Stomach smooth muscle (tissue), 2 donors: ENCODE results near the gene CHST8.
"Not testable (repeated sequence)": the region's sequence is repeated elsewhere in the genome, so short reads cannot be mapped to it uniquely, and the experiment has no call there.

Experiments used
- H3K27ac ChIP-seq: one replicate; pipeline ENCODE4 v1.7.0; 2013; ENCODE audit warnings: mild to moderate bottlenecking, low read length, inconsistent platforms
- H3K27me3 ChIP-seq, 2 donors: one replicate each; pipeline ENCODE4 v1.7.0; 2013; ENCODE audit warnings: low read length in 2 of 2; ENCODE audit not compliant: insufficient read depth in 2 of 2, control insufficient read depth in 1 of 2
- H3K36me3 ChIP-seq, 2 donors: one replicate each; pipeline ENCODE4 v1.7.0; 2013; ENCODE audit warnings: low read length in 2 of 2; ENCODE audit not compliant: control insufficient read depth in 2 of 2, insufficient read depth in 2 of 2
- H3K4me1 ChIP-seq: one replicate; pipeline ENCODE4 v1.7.0; 2013; ENCODE audit warnings: low read length; ENCODE audit not compliant: control insufficient read depth, insufficient read depth
- H3K4me3 ChIP-seq, 2 donors: one replicate each; pipeline ENCODE4 v1.7.0; 2013; ENCODE audit warnings: low read length in 2 of 2
- H3K9ac ChIP-seq, 2 donors: one replicate each; pipeline ENCODE4 v1.7.0; 2013; ENCODE audit warnings: low read length in 2 of 2, mild to moderate bottlenecking in 1 of 2
- H3K9me3 ChIP-seq, 2 donors: one replicate each; pipeline ENCODE4 v1.7.0; 2013; ENCODE audit warnings: low read length in 2 of 2; ENCODE audit not compliant: control insufficient read depth in 2 of 2
- donor health status: healthy.
- donor health status: Pancreatic carcinoma.

The CHST8 gene

DNA sequence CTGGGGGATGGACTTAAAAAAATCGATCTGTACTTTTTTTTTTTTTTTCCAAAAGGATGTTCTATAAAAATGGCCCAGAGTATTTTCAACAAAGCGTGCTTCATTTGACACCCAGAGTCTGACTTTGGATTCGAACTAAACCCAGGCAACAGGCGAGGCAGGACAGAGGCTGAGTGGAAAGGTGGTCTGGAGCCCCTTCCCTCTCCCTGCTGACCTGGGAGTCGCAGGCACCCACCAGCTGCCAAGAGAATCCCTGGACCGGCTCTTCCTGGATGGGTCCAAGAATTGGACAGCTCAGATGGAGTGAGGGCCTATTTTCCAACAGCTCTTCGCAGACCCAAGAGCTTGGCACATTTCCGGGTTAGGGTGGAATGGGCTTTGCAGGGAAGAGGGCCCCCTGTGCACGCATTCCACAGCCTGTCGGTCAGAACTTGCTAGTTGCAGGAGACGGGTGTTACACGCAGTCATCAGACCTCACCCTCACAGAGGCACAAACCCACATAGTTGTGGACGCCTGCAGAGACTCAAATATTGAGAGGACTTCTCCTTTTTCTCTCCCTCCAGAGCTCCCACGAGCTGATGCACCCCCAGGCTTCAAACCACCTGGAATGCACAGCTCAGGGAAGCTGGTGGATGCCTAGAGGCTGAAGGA, 190.1 kb downstream of the CHST8 start:
- H3K27ac ChIP-seq = no peak overlapping the region
- no peak overlapping the region for H3K4me3 ChIP-seq
- H3K4me1 ChIP-seq = peaks cover 5% of the 10 kb centered on the region
- peaks cover 18 to 27% of the 10 kb centered on the region in 2 donors for H3K36me3 ChIP-seq
- no peaks in the 10 kb centered on the region for H3K9me3 ChIP-seq
- H3K9ac ChIP-seq = no peak overlapping the region
- H3K27me3 ChIP-seq = no peaks in the 10 kb centered on the region

DNA sequence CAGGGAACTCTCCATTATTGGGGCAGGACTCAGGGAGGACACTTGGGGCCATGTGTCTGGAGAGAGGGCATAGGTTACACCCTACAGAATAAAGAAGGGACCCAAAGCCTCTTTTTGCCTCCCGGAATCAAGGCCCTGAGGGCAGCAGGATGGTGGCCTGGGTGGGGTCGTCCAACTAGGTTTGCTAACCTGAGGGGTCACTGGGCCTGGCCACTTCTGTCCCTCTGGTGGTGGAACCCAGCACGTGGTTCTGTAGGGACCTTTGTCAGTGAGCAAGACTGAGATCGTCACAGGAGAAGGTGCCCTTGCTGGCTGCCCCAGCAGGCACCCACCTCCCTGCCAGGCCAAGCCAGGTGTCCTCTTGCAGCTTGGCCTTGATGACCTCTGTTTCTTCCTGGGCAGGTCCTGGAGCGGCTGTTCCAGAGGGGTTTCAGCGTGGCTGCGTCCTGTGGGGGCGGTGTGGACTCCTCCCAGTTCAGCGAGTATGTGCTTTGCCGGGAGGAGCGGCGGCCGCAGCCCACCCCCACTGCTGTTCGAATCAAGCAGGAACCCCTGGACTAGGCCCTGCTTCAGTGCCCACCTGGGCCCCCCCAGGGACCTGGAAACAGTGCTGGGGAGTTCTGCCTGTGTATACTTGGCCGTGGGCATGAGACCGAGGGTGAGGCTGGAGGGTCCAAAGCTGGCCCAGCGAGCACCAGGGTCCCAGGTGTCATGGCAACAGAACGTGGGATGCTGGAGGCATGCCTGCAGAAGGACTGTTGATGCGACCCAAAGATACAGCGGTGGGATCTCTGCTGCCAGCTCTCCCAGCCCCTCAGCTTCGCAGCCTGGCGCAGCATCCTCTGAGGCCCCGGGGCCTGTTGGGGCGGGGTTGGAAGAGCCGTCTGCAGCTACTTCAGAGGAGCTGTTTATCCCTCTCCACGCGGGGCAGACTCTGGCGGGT, 190.9 kb downstream of the CHST8 start:
- Histone ChIP-seq H3K36me3 (peaks cover 18 to 24% of the 10 kb centered on the region in 2 donors), H3K27ac (no peak overlapping the region), H3K4me1 (peaks cover 5% of the 10 kb centered on the region), H3K27me3 (no peaks in the 10 kb centered on the region), H3K9me3 (no peaks in the 10 kb centered on the region), H3K4me3 (no peak overlapping the region), H3K9ac (no peak overlapping the region)

GRCh38 chr19:33813391-33814101, 191.8 kb downstream of the CHST8 start:
- no peak overlapping the region for H3K9ac ChIP-seq
- no peaks in the 10 kb centered on the region for H3K27me3 ChIP-seq
- no peak overlapping the region for H3K4me3 ChIP-seq
- no peaks in the 10 kb centered on the region for H3K9me3 ChIP-seq
- H3K36me3 ChIP-seq = peaks cover 16% of the 10 kb centered on the region in 2 donors
- H3K27ac ChIP-seq = no peak overlapping the region
- H3K4me1 ChIP-seq = peaks cover 5% of the 10 kb centered on the region

GRCh38 chr19:33814181-33815165, 192.7 kb downstream of the CHST8 start:
- Histone ChIP-seq H3K27ac (no peak overlapping the region), H3K4me1 (peaks cover 7% of the 10 kb centered on the region), H3K9ac (no peak overlapping the region), H3K36me3 (peaks cover 15 to 16% of the 10 kb centered on the region in 2 donors), H3K27me3 (no peaks in the 10 kb centered on the region), H3K9me3 (no peaks in the 10 kb centered on the region), H3K4me3 (no peak overlapping the region)

- peaks cover 9 to 12% of the 10 kb centered on the region in 2 donors for H3K36me3 ChIP-seq
- no peak overlapping the region for H3K9ac ChIP-seq
- no peaks in the 10 kb centered on the region for H3K27me3 ChIP-seq
- H3K27ac ChIP-seq = no peak overlapping the region
- peaks cover 19% of the 10 kb centered on the region for H3K4me1 ChIP-seq
- no peaks in the 10 kb centered on the region for H3K9me3 ChIP-seq
- no peak overlapping the region for H3K4me3 ChIP-seq
Measured at GRCh38 chr19:33815380-33816340, 193.9 kb downstream of the CHST8 start.

GRCh38 chr19:33818411-33818810, 196.7 kb downstream of the CHST8 start:
- Histone ChIP-seq H3K9ac (no peak overlapping the region), H3K4me1 (peaks cover 21% of the 10 kb centered on the region), H3K27ac (no peak overlapping the region), H3K9me3 (no peaks in the 10 kb centered on the region), H3K36me3 (peaks cover 0 to 3% of the 10 kb centered on the region in 2 donors), H3K27me3 (no peaks in the 10 kb centered on the region), H3K4me3 (no peak overlapping the region)

GRCh38 chr19:33819078-33819477, 197.3 kb downstream of the CHST8 start:
- H3K36me3 ChIP-seq, H3K27me3 ChIP-seq, H3K9me3 ChIP-seq, H3K4me3 ChIP-seq: not testable (repeated sequence)
- Histone ChIP-seq H3K9ac (peak overlapping the region in 1 of 2 donors; percentile 51), H3K4me1 (peaks cover 21% of the 10 kb centered on the region), H3K27ac (peak overlapping the region; percentile 37)

- peak overlapping the region; percentile 37 for H3K27ac ChIP-seq
- no peaks in the 10 kb centered on the region for H3K9me3 ChIP-seq
- no peaks in the 10 kb centered on the region for H3K27me3 ChIP-seq
- peak overlapping the region; percentile 60 to 71 for H3K4me3 ChIP-seq
- peaks cover 19% of the 10 kb centered on the region for H3K4me1 ChIP-seq
- peak overlapping the region; percentile 51 to 58 for H3K9ac ChIP-seq
- peaks cover 0 to 3% of the 10 kb centered on the region in 2 donors for H3K36me3 ChIP-seq
Measured at GRCh38 chr19:33819506-33819879, 197.7 kb downstream of the CHST8 start.
